ENCODE data around the gene ATRX.
A peak's percentile ranks its signal among the peaks of the same experiment; 100 is the strongest.
"Not testable (repeated sequence)": the region's sequence is repeated elsewhere in the genome, so short reads cannot be mapped to it uniquely, and the experiment has no call there.

ATRX gene

DNA sequence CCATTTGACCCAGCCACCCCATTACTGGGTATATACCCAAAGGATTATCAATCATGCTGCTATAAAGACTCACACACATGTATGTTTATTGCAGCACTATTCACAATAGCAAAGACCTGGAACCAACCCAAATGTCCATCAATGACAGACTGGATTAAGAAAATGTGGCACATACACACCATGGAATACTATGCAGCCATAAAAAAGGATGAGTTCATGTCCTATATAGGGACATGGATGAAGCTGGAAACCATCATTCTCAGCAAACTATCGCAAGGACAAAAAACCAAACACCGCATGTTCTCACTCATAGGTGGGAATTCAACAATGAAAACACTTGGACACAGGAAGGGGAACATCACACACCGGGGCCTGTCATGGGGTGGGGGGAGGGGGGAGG, 59.9 kb downstream of the ATRX start:
- not testable (repeated sequence) for DNase-seq

DNA sequence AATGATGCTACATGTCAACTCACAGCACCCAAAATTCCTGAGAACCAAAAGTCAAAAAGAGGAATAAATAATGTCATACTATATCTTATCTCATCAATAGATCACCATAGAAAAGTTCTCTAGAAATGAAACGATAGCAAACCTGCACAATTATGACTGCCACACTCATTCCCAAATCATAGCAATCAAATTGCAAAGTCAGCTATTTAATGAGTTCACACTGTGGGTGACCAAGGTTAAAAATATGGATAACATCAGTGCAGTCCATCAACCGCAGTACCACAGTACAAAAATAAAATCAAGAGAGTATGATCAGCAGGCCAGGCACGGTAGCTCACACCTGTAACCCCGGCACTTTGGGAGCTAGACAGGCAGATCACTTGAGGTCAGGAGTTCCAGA, 62.3 kb downstream of the ATRX start:
- DNase-seq: no peak

DNA sequence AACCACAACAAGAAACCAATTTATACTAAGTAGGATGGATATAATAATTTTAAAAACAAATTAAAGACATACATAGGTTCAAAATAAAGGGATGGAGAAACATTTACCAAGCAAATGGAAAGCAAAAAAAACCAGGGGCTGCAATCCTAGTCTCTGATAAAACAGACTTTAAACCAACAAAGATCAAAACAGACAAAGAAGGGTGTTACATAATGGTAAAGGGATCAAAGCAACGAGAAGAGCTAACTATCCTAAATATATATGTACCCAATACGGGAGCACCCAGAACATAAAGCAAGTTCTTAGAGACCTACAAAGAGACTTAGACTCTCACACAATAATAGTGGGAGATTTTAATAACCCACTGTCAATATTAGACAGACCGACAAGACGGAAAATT, 66.6 kb downstream of the ATRX start:
- no peak for DNase-seq

DNA sequence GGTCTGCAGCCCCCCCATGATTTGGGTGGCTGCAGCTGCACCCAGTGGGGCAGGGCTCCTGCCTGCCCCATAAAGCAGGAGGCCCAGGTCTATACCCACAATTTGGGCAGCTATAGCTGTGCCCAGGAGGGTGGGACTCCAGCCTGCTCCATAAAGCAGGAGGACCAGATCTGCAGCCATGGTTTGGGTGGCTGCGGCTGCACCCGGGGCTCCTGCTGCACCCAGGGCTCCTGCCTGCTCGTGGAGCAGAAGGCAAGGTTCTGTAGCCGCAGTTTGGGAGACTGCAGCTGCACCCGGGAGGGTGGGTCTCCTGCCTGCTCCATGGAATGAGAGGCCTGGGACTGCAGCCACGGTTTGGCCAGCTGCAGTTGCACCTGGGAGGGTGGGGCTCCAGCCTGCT, 81.1 kb downstream of the ATRX start:
- no peak for DNase-seq

DNA sequence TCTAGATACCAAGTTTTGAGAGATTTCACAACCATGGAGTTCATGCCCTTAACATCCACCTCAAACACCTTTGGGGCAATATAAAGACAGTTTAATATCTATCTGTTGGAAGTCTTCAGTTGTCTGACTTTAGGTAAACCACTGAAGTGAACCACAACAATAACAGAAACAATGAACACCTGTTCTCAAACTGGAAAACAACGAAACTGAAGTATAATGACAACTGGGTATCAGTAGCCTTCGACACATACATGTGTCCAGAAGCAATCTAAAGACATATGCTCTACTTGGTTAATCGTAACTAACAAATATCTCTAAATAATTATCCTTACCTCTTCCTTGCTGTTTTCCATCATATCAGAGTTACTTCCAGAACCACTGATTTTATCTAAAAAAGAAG, 87.8 kb downstream of the ATRX start:
- DNase-seq: no peak

DNA sequence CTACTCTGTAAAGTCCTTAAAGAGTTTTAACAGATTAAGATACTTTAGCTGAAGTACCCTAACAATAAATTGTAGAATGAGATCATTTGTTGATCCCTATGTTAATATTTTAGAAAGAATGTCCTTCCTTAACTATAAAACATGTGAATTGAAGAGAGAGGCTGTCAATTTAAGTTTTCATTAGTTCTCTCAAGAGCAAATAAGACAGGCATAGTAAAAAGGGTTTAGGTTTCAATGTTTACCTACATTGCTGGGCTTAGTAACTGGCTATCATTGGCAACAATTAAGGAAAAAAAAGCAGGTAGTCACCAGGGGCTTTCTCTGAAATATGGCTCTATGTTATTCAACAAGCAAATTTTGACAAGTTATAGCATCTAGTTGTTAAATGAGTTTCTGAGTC, 91.5 kb downstream of the ATRX start:
- DNase-seq: no peak

DNA sequence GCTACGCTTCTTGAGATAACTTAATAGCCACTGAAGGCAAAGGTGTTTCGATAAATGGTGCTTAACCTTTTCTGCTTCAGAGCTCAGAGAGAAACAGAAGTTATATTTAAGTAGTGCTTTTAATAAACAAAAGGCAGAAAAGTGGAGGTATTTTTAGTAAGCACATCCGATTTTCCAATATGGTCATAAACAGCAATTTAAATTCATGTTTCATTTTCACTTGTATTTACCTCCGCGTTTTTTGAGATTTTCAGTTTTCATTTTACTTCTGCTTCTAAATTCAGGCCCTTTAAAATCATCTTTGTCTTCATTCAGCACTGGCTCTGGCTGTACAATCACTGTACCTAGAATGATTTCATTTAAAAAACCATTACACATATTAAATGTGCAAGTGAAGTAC, 92.4 kb downstream of the ATRX start:
- no peak for DNase-seq

DNA sequence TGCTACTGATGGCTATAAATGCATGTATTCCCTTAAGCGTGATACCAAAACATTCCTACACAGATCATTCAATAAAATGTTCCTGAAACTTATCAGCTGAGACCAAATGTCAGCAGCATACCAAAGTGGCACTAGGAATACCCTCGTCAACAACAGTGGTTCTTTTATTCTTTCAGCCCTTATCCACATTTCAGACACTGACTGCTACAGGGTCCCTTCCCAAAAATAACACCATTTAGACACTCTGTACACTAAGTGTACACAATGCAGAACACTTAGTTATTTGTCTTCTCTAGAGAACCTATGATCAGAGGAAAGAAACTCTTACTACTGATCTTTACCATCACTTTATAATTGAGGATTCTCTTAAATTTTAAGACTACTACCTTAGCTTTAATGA, 94.1 kb downstream of the ATRX start:
- DNase-seq: no peak

DNA sequence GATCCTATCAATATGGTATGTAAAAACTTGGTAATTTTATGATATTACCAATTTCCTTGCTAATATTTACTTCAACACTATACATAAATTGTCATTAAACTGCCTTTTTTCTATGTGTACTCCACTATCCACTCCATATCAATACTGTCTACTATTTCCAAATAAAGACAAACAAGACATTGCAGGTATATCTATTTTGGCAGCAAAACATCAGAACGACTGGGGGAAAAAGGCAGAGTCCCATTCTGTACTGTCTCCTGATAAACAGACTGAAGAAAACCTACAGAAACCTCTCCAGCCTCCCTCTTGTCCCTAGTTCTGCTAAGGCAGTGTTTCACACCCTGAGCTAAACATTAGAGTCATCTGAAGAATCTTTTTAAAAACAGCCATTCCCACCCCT, 96.6 kb downstream of the ATRX start:
- no peak for DNase-seq

DNA sequence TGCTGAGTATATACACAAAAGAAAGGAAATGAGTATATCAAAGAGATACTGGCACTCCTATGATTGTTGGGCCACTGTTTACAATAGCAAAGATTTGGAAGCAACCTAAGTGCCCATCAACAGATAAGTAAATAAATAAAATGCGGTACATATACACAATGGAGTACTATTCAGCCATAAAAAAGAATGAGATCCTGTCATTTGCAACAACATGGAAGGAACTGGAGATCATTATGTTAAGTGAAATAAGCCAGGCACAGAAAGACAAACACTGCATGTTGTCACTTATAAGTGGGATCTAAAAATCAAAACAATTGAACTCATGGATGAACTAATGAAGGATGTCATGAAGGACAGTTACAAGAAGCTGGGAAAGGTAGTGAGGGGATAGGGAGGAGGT, 100.3 kb downstream of the ATRX start:
- DNase-seq: not testable (repeated sequence)

DNA sequence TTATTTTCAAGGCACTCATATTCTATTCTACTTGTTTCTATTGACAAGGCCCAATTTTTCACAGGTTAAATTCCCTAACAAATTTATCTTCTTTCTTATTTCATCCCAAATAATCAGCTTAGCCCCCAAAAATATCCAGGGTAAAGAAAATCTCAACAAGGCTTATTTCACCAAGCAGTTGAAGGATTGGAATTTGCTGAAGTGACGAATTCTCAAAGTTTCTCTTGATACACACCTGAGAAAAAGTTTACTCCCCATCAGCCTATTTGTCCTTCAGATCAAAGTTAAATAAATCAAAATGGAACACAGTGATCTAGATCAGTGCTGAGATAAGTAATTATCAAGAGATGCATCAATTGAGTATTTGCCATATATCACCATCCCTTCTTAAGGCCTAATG, 106.9 kb downstream of the ATRX start:
- no peak for DNase-seq

DNA sequence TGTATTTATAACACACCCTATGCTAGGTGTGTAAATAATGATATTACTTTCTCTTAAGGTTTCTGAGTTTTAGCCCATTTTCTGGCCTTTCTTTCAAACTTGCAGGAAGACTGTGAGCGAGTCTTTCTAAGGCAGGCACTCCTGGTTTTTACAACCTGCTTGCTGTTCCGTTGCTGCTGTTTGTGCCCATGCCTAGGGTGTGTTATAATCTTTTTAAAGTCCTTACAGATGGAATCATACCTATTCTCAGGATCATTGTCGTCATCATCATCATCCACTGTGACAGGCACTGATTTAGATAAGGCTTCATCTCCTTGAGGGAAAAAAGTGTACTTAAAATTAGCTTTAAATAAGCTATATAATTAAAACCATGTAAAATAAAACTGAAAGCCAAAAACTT, 110.0 kb downstream of the ATRX start:
- DNase-seq: no peak

DNA sequence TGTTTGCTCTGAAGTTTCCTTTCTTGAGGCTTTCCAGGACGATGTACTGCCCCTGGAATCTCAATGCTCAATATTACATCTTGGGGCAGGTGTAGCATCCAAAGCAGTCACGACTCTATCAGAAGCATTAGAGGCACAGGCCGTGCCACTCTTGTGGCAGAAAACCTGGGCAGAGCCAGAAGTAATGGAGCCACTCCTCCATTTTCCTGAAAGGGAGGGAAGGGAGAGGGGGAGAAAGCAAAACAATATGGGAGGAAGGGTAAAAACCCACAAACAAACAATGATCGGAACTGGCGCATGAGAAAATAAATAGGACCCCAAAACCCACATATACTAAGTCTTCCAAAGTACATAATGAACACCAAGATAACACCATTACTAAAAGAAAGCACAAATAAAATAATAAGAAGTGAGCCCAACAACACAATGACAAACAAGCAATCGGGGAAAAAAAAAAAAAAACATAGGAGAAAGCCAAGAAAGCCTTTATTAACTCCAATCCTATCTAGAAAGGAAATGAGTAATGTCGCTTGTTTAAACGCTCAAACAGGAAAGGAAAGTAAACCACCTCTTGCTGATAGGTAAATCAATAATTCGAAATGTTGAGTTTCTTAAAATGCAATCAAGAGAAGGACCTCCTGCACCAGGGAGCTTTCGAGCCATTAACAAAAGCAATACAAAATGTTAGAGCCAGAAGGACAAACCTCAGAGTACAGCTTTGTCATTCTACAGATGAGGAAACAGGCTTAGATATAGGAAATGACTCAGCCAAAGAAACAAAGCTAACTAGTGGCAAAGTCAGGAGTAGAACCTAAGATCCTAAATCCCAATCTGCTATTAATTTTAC, 117.4 kb downstream of the ATRX start:
- peak; percentile 25 for DNase-seq

DNA sequence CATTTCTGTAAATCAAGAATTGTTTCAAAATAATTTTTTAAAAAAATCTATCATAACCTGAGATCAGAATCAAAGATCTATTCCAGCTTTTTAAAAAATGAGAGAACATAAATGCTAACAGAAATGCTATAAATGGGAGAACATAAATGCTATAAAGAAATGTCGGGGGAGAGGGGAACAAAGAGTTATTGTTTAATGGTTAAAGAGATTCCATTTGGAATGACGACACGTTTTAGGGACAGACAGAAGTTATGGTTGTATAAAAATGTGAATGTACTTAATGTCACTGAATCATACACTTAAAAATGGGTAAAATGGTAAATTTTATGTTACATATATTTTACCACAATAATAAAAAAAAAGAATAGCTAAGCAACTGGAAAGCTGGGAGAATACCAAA, 127.1 kb downstream of the ATRX start:
- no peak for DNase-seq

DNA sequence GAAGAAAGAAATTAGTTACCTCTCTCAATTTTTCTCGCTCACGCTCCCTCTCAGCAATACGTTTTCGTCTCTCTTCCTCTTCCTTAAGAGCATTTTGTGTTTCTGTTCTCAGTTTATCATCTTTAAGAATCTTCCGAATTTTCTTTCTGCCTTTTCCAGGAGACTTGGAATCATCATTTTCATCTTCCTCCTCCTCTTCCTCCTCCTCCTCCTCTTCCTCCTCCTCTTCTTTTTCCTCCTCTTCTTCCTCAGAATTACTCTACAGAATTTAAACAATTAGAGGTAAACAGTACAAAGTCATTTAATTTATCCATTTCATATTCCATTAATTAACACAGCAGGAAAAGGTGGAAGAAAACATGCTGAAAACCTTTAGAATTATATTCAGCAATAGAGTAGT, 133.9 kb downstream of the ATRX start:
- no peak for DNase-seq

DNA sequence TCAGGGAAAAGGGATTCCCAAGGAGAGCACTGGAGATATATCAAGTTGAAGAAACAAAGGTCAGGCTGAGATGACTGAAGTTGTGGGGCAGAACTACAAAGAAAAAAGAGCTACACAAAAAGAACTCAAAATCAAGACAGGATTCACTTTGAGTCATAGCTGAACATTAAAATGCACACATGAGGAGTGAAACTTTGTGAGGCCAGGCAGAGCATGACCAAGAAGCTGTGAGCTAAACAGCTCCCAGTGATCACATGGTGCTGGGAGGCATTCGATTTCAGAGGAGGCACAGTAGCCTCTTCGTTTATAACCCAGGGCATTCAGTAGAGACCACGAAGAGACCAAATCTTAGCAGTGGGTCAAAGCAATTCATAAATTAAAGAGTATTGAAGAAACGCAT, 145.3 kb downstream of the ATRX start:
- no peak for DNase-seq

DNA sequence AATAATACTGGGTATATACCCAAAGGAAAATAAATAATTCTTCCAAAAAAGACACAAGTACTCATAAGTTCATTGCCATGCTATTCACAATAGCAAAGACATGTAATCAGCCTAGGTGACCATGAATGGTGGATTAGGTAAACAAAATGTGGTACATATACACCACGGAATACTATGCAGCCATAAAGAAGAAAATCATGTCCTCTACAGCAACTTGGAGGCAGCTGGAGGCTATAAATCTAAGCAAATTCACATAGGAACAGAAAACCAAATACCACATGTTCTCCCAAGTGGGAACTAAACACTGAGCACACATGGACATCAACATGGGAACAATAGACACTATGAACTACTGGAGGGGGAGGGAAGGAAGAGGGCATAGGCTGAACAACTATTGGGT, 146.2 kb downstream of the ATRX start:
- no peak for DNase-seq

DNA sequence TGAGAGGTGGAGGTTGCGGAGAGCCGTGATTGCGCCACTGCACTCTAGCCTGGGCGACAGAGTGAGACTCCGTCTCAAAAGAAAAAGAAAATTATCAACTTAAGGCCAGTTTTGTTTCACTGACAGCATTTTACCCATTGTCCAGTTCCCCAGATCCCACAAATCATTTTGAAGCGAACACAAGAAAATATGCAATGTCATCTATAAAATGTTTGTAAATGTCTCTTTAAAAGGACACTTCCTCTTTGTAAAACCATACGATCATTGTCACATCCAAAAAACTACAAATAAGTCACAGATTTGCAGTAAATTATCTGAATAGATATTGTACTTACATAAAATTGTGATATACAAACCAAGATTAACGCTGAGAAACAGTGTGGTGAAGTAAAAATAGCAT, 147.6 kb downstream of the ATRX start:
- DNase-seq: no peak

DNA sequence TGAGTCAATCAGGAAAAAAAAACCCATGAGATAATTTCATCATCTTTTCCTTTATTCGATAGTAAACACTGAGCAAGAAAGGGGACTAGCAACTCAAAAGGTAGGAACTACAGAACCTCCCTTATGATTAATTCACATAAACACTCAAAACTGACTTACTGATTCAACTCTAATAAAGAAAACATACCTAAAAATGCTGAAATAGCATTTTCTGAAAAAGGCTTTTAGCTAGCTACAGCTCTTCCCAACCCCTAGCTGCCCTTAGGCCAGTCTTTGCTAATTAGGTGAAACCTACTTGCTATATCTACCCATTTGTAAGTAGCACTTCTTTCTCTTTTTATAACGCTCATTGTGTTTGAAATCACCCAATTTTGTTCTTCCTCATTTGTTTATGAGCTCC, 150.6 kb downstream of the ATRX start:
- DNase-seq: no peak

DNA sequence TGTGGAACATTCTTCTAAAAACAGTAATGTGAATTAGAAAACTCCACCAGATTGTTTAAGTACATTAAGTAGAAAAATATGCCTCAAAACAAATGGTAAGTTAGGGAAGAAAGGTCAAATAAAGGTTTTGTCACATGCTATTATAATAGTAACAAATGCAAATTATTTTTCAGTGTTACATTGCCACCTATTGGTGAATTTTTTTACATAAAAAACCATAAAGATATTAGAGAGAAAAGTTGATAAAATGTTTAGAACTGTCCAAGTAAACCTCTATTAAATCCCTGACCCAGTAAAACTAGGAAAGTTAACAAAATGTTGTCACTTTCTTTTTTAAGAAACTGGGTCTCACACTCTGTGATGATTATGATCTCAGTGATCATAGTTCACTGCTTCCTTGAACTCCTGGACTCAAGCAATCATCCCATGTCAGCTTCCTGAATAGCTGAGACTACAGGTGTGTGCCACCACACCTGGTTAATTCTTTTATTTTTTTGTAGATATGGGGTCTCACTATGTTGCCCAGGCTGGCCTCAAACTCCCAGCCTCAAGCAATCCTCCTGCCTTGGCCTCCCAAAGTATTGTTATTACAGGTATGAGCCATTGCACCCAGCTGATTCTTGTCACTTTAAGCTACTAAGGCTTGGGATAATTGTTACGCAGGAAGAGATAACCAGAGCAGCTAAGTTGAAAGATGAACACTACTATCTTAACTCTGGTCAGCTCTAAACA, 157.6 kb downstream of the ATRX start:
- no peak for DNase-seq

DNA sequence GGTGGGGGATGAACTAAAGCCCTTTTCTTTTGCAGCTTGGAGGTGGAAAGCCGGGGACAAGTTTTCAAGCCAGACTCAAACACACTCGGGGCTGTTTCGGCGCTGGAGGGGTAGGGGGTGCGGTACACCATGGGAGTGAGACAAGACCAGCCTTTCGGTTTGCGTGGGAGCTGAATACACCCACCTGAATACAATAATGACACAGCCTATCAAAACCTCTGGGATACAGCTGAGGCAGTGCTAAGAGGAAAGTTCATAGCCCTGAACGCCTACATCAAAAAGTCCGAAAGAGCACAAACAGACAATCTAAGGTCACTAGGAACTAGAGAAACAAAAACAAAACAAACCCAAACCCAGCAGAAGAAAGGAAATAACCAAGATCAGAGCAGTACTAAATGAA, 163.3 kb downstream of the ATRX start:
- no peak for DNase-seq

DNA sequence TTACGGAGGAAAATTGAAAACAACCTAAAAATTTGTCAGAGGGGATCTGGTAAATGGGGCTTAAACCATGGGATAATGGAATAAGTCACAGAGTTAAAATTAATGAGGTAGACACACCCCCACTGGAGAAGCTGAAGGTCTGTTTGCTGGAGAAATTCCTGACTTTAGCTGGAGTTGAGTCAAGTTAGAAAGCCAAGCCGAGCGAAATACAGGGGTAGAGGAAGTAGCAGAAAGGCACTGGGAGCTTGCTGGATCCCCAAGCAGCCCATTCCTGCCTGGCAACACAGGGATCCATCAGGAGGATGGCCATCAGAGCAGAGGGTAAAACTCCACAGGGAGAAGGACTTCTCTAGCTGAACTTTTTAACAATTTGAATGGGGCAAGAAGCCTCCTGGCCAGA, 163.8 kb downstream of the ATRX start:
- DNase-seq: no peak

DNA sequence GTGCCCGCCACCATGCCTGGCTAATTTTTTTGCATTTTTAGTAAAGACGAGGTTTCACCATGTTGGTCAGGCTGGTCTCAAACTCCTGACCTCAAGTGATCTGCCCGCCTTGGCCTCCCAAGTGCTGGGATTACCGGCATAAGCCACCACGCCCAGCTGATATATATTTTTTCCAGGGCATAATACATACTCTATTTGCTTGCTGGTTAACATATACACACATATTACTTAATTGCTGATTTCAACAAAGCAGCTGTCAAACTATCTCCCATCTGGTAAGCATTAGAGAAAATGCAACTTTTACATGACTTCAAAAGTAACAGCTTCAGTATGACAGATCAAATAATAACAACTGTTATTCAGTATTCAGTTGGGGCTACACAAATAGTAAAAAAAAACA, 164.6 kb downstream of the ATRX start:
- DNase-seq: not testable (repeated sequence)

DNA sequence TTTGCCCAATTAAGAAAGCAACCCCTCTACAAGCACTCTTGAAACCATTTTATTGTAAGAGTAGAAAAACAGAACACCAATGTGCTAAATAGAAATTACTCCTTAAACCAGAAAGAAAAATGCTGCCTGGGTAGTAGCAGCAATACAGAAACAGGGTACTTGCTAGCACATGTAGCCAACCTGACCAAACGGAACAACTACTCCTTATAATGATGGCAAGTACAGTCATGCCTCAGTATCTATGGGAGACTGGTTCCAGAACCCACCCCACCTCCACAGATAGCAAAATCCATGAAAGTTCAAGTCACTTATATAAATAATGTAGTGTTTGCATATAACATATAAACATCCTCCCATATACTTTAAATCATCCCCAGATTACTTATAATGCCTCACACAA, 168.8 kb downstream of the ATRX start:
- DNase-seq: no peak

Measured in GDM1 (cell line).